ENCODE results near the gene ZNF74.
"Not testable (repeated sequence)": the region's sequence is repeated elsewhere in the genome, so short reads cannot be mapped to it uniquely, and the experiment has no call there.

Gene ZNF74

GRCh38 chr22:20393705-20394476 lies at the start of gene ZNF74:
ZNF74 (plus strand) TSS chr22:20394151; CDS start chr22:20394629, 478 bp downstream.
- peak; percentile 95 for DNase-seq

- DNase-seq, result not testable (repeated sequence)
Measured at GRCh38 chr22:20346553-20346952, 47.4 kb upstream of the ZNF74 start.

GRCh38 chr22:20352536-20352935 lies 41.4 kb upstream of the ZNF74 start:
- DNase-seq, result not testable (repeated sequence)

GRCh38 chr22:20354238-20354975 lies 39.5 kb upstream of the ZNF74 start:
- peak; percentile 28 for DNase-seq

GRCh38 chr22:20355939-20356636 lies 37.9 kb upstream of the ZNF74 start:
- DNase-seq, result peak; percentile 9

- not testable (repeated sequence) for DNase-seq
Measured at GRCh38 chr22:20356906-20357305, 37.0 kb upstream of the ZNF74 start.

GRCh38 chr22:20357967-20358366 lies 36.0 kb upstream of the ZNF74 start:
- DNase-seq, result peak; percentile 7

GRCh38 chr22:20358503-20359239 lies 35.3 kb upstream of the ZNF74 start:
- DNase-seq, result peak; percentile 11

- peak; percentile 8 for DNase-seq
Measured at GRCh38 chr22:20360261-20360660, 33.7 kb upstream of the ZNF74 start.

- DNase-seq, result peak; percentile 4
Measured at GRCh38 chr22:20360866-20361751, 32.8 kb upstream of the ZNF74 start.

GRCh38 chr22:20361752-20362229 lies 32.2 kb upstream of the ZNF74 start:
- peak; percentile 20 for DNase-seq

GRCh38 chr22:20362403-20362802 lies 31.5 kb upstream of the ZNF74 start:
- peak; percentile 16 for DNase-seq

GRCh38 chr22:20364335-20365260 lies 29.4 kb upstream of the ZNF74 start:
- peak; percentile 37 for DNase-seq

- DNase-seq, result peak; percentile 17
Measured at GRCh38 chr22:20366841-20367240, 27.1 kb upstream of the ZNF74 start.

GRCh38 chr22:20368875-20369274 lies 25.1 kb upstream of the ZNF74 start:
- peak; percentile 11 for DNase-seq

GRCh38 chr22:20371687-20372086 lies 22.3 kb upstream of the ZNF74 start:
- DNase-seq, result not testable (repeated sequence)

GRCh38 chr22:20372406-20372854 lies 21.5 kb upstream of the ZNF74 start:
- peak; percentile 27 for DNase-seq

- peak; percentile 59 for DNase-seq
Measured at GRCh38 chr22:20373195-20373706, 20.7 kb upstream of the ZNF74 start.

GRCh38 chr22:20374130-20374529 lies 19.8 kb upstream of the ZNF74 start:
- not testable (repeated sequence) for DNase-seq

GRCh38 chr22:20376281-20376680 lies 17.7 kb upstream of the ZNF74 start:
- DNase-seq, result peak; percentile 18

Measured in islet precursor cell (in vitro differentiated cells).